K562 (cell line): Measurements from ENCODE around the gene CNKSR2.

Experiments
- ELF4 ChIP-seq: fragments of 450-650 bp; formaldehyde crosslinking; IDR thresholded peaks from 2 replicates; pipeline ENCODE4 v1.4.0; 2022; ENCODE audit warnings: missing genetic modification characterization
- EZH2 ChIP-seq: IDR thresholded peaks from 2 replicates; pipeline ENCODE4 v1.6.1; 2012; ENCODE audit warnings: low read depth, mild to moderate bottlenecking, inconsistent platforms, low read length, borderline replicate concordance
- POLR2A ChIP-seq: fragments of 450-650 bp; conservative IDR thresholded peaks from 2 replicates; pipeline ENCODE4 v1.6.1; 2016
- POLR2AphosphoS5 ChIP-seq: IDR thresholded peaks from 2 replicates; pipeline ENCODE4 v1.6.1; 2011; ENCODE audit warnings: mild to moderate bottlenecking, low read depth, low read length, moderate library complexity; ENCODE audit not compliant: control insufficient read depth, insufficient read depth
- TF ChIP-seq, protein P1 (sequence below), 3 experiments: IDR thresholded peaks in 2 of 3; conservative IDR thresholded peaks in 1 of 3; 2 replicates each; pipeline ENCODE4 v1.5.1; 2011 to 2012; ENCODE audit warnings: low read length in 3 of 3, mild to moderate bottlenecking in 3 of 3, control low read depth in 2 of 3, improper control_type of control experiment in 1 of 3, inconsistent platforms in 1 of 3, low read depth in 1 of 3, mixed read lengths in 1 of 3, moderate library complexity in 1 of 3; ENCODE audit not compliant: insufficient read depth in 2 of 3
- TF ChIP-seq, protein P2 (sequence below): sonication (generic); formaldehyde crosslinking; IDR thresholded peaks from 2 replicates; pipeline ENCODE4 v1.8.0; 2022; ENCODE audit warnings: mild to moderate bottlenecking, missing genetic modification reagents
- TF ChIP-seq, protein P3 (sequence below): fragments of 250-450 bp; sonication (Bioruptor Pico); IDR thresholded peaks from 2 replicates; pipeline ENCODE4 v1.5.0; 2021; ENCODE audit warnings: mild to moderate bottlenecking, borderline replicate concordance
- TF ChIP-seq, protein P4 (sequence below): fragments of 450-650 bp; IDR thresholded peaks from 2 replicates; pipeline ENCODE4 v1.6.1; 2016; ENCODE audit warnings: low read depth, mild to moderate bottlenecking, moderate library complexity

DNA sequence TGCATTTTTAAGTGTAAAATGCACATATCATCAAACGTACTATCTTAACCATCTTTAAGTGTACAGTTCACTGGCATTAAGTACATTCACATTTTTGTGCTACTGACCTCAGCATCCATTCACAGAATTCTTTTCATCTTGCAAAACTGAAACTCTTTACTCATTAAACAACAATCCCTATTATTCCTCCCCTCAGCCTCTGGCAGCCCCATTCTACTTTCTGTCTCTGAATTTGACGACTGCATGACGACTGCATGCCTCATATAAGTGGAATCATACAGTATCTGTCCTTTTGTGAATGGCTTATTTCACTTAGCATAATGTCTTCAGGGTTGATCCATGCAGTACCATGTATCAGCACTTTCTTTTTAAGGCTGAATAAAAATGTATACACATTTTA lies 38.7 kb downstream of the CNKSR2 start:
- no peak for TF ChIP-seq ELF4 (CRISPR knock-in tag)
- TF ChIP-seq, protein P1, sequence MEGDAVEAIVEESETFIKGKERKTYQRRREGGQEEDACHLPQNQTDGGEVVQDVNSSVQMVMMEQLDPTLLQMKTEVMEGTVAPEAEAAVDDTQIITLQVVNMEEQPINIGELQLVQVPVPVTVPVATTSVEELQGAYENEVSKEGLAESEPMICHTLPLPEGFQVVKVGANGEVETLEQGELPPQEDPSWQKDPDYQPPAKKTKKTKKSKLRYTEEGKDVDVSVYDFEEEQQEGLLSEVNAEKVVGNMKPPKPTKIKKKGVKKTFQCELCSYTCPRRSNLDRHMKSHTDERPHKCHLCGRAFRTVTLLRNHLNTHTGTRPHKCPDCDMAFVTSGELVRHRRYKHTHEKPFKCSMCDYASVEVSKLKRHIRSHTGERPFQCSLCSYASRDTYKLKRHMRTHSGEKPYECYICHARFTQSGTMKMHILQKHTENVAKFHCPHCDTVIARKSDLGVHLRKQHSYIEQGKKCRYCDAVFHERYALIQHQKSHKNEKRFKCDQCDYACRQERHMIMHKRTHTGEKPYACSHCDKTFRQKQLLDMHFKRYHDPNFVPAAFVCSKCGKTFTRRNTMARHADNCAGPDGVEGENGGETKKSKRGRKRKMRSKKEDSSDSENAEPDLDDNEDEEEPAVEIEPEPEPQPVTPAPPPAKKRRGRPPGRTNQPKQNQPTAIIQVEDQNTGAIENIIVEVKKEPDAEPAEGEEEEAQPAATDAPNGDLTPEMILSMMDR (IDR thresholded peaks at IDR 0.05 in 2 of 3, conservative IDR thresholded peaks at IDR 0.05 in 1 of 3; ENCODE audit: insufficient read depth in 2 of 3, low read depth in 1 of 3, low read length in 3 of 3), result no peak
- TF ChIP-seq POLR2AphosphoS5, result no peak
- TF ChIP-seq, protein P2, sequence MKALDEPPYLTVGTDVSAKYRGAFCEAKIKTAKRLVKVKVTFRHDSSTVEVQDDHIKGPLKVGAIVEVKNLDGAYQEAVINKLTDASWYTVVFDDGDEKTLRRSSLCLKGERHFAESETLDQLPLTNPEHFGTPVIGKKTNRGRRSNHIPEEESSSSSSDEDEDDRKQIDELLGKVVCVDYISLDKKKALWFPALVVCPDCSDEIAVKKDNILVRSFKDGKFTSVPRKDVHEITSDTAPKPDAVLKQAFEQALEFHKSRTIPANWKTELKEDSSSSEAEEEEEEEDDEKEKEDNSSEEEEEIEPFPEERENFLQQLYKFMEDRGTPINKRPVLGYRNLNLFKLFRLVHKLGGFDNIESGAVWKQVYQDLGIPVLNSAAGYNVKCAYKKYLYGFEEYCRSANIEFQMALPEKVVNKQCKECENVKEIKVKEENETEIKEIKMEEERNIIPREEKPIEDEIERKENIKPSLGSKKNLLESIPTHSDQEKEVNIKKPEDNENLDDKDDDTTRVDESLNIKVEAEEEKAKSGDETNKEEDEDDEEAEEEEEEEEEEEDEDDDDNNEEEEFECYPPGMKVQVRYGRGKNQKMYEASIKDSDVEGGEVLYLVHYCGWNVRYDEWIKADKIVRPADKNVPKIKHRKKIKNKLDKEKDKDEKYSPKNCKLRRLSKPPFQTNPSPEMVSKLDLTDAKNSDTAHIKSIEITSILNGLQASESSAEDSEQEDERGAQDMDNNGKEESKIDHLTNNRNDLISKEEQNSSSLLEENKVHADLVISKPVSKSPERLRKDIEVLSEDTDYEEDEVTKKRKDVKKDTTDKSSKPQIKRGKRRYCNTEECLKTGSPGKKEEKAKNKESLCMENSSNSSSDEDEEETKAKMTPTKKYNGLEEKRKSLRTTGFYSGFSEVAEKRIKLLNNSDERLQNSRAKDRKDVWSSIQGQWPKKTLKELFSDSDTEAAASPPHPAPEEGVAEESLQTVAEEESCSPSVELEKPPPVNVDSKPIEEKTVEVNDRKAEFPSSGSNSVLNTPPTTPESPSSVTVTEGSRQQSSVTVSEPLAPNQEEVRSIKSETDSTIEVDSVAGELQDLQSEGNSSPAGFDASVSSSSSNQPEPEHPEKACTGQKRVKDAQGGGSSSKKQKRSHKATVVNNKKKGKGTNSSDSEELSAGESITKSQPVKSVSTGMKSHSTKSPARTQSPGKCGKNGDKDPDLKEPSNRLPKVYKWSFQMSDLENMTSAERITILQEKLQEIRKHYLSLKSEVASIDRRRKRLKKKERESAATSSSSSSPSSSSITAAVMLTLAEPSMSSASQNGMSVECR (CRISPR knock-in tag), result no peak
- TF ChIP-seq EZH2, result no peak
- no peak for TF ChIP-seq POLR2A
- TF ChIP-seq, protein P3, sequence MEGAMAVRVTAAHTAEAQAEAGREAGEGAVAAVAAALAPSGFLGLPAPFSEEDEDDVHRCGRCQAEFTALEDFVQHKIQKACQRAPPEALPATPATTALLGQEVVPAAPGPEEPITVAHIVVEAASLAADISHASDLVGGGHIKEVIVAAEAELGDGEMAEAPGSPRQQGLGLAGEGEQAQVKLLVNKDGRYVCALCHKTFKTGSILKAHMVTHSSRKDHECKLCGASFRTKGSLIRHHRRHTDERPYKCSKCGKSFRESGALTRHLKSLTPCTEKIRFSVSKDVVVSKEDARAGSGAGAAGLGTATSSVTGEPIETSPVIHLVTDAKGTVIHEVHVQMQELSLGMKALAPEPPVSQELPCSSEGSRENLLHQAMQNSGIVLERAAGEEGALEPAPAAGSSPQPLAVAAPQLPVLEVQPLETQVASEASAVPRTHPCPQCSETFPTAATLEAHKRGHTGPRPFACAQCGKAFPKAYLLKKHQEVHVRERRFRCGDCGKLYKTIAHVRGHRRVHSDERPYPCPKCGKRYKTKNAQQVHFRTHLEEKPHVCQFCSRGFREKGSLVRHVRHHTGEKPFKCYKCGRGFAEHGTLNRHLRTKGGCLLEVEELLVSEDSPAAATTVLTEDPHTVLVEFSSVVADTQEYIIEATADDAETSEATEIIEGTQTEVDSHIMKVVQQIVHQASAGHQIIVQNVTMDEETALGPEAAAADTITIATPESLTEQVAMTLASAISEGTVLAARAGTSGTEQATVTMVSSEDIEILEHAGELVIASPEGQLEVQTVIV (CRISPR knock-in tag), result no peak
- TF ChIP-seq, protein P4, sequence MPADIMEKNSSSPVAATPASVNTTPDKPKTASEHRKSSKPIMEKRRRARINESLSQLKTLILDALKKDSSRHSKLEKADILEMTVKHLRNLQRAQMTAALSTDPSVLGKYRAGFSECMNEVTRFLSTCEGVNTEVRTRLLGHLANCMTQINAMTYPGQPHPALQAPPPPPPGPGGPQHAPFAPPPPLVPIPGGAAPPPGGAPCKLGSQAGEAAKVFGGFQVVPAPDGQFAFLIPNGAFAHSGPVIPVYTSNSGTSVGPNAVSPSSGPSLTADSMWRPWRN, result no peak
